T-helper 2 cell treated with Interferon-gamma antibody and Interleukin-4, amounts not matched to agents 5 μg/mL and 100 μg/mL, for 36 hours (primary cell): ENCODE results near the gene SERPINA3.
"Not testable (repeated sequence)": the region's sequence is repeated elsewhere in the genome, so short reads cannot be mapped to it uniquely, and the experiment has no call there.

Experiments
- DNase-seq: peaks from one replicate; pipeline ENCODE4 v3.0.0; 2021; ENCODE audit warnings: low spot score
- H3K27ac Mint-ChIP-seq: one replicate; pipeline ENCODE4 v1.8.0; 2021; ENCODE audit warnings: mild to moderate bottlenecking, mixed read lengths
- H3K27me3 Mint-ChIP-seq: one replicate; pipeline ENCODE4 v1.8.0; 2021; ENCODE audit warnings: low read depth, mixed read lengths
- H3K36me3 Mint-ChIP-seq: one replicate; pipeline ENCODE4 v1.8.0; 2021; ENCODE audit warnings: low read depth, mixed read lengths
- H3K4me1 Mint-ChIP-seq: one replicate; pipeline ENCODE4 v1.8.0; 2021; ENCODE audit warnings: low read depth, mixed read lengths
- H3K4me3 Mint-ChIP-seq: one replicate; pipeline ENCODE4 v1.8.0; 2022; ENCODE audit warnings: mild to moderate bottlenecking, moderate library complexity, mixed read lengths
- H3K9me3 Mint-ChIP-seq: one replicate; pipeline ENCODE4 v1.8.0; 2021; ENCODE audit warnings: mixed read lengths

Gene SERPINA3

GRCh38 chr14:94594441-94594840 lies 17.8 kb upstream of the SERPINA3 start:
- Mint-ChIP-seq H3K36me3 (no peaks in the 10 kb centered on the region), H3K27ac (no peak overlapping the region), H3K4me3 (no peak overlapping the region), H3K27me3 (no peaks in the 10 kb centered on the region), H3K9me3 (no peaks in the 10 kb centered on the region), H3K4me1 (no peaks in the 10 kb centered on the region)
- DNase-seq = no peak

- H3K36me3 Mint-ChIP-seq = no peaks in the 10 kb centered on the region
- no peaks in the 10 kb centered on the region for H3K27me3 Mint-ChIP-seq
- H3K4me3 Mint-ChIP-seq = no peak overlapping the region
- DNase-seq = no peak
- no peaks in the 10 kb centered on the region for H3K4me1 Mint-ChIP-seq
- H3K27ac Mint-ChIP-seq = no peak overlapping the region
- H3K9me3 Mint-ChIP-seq = no peaks in the 10 kb centered on the region
These were observed 16.3 kb upstream of the SERPINA3 start for GRCh38 chr14:94595912-94596311.

GRCh38 chr14:94596361-94596760 lies 15.8 kb upstream of the SERPINA3 start:
- no peak overlapping the region for H3K4me3 Mint-ChIP-seq
- H3K36me3 Mint-ChIP-seq = no peaks in the 10 kb centered on the region
- H3K27ac Mint-ChIP-seq = no peak overlapping the region
- no peaks in the 10 kb centered on the region for H3K27me3 Mint-ChIP-seq
- no peaks in the 10 kb centered on the region for H3K4me1 Mint-ChIP-seq
- no peaks in the 10 kb centered on the region for H3K9me3 Mint-ChIP-seq
- DNase-seq = no peak

- Mint-ChIP-seq H3K36me3 (no peaks in the 10 kb centered on the region), H3K27me3 (no peaks in the 10 kb centered on the region), H3K4me1 (no peaks in the 10 kb centered on the region), H3K9me3 (no peaks in the 10 kb centered on the region), H3K27ac (no peak overlapping the region), H3K4me3 (no peak overlapping the region)
- no peak for DNase-seq
These were observed 14.4 kb upstream of the SERPINA3 start for GRCh38 chr14:94597788-94598187.

- Mint-ChIP-seq H3K27ac (no peak overlapping the region), H3K4me1 (no peaks in the 10 kb centered on the region), H3K27me3 (no peaks in the 10 kb centered on the region), H3K4me3 (no peak overlapping the region), H3K9me3 (no peaks in the 10 kb centered on the region), H3K36me3 (no peaks in the 10 kb centered on the region)
- no peak for DNase-seq
These were observed 13.7 kb upstream of the SERPINA3 start for GRCh38 chr14:94598506-94598815.

GRCh38 chr14:94598816-94599655 lies 13.2 kb upstream of the SERPINA3 start:
- no peak for DNase-seq
- Mint-ChIP-seq H3K36me3 (no peaks in the 10 kb centered on the region), H3K27me3 (no peaks in the 10 kb centered on the region), H3K4me3 (no peak overlapping the region), H3K9me3 (no peaks in the 10 kb centered on the region), H3K27ac (no peak overlapping the region), H3K4me1 (no peaks in the 10 kb centered on the region)

GRCh38 chr14:94599656-94600004 lies 12.6 kb upstream of the SERPINA3 start:
- H3K4me1 Mint-ChIP-seq = no peaks in the 10 kb centered on the region
- no peak for DNase-seq
- no peak overlapping the region for H3K27ac Mint-ChIP-seq
- no peak overlapping the region for H3K4me3 Mint-ChIP-seq
- no peaks in the 10 kb centered on the region for H3K27me3 Mint-ChIP-seq
- H3K9me3 Mint-ChIP-seq = no peaks in the 10 kb centered on the region
- H3K36me3 Mint-ChIP-seq = no peaks in the 10 kb centered on the region

- H3K27ac Mint-ChIP-seq = no peak overlapping the region
- no peaks in the 10 kb centered on the region for H3K4me1 Mint-ChIP-seq
- H3K27me3 Mint-ChIP-seq = peaks cover 1% of the 10 kb centered on the region
- no peaks in the 10 kb centered on the region for H3K9me3 Mint-ChIP-seq
- H3K36me3 Mint-ChIP-seq = no peaks in the 10 kb centered on the region
- H3K4me3 Mint-ChIP-seq = no peak overlapping the region
- DNase-seq = no peak
These were observed 12.0 kb upstream of the SERPINA3 start for GRCh38 chr14:94600148-94600545.

- Mint-ChIP-seq H3K36me3 (no peaks in the 10 kb centered on the region), H3K27ac (no peak overlapping the region)
These were observed 10.3 kb upstream of the SERPINA3 start for GRCh38 chr14:94601884-94602391.

GRCh38 chr14:94602722-94603121 lies 9.5 kb upstream of the SERPINA3 start:
- H3K4me3 Mint-ChIP-seq = no peak overlapping the region

More at GRCh38 chr14:94601884-94602391, 10.3 kb upstream of the SERPINA3 start:
- Mint-ChIP-seq H3K9me3 (no peaks in the 10 kb centered on the region), H3K27me3 (peaks cover 1% of the 10 kb centered on the region), H3K4me1 (no peaks in the 10 kb centered on the region), H3K4me3 (no peak overlapping the region)
- DNase-seq = no peak

GRCh38 chr14:94605361-94605760 lies 6.8 kb upstream of the SERPINA3 start:
- Mint-ChIP-seq H3K36me3 (no peaks in the 10 kb centered on the region), H3K9me3 (no peaks in the 10 kb centered on the region), H3K27me3 (peaks cover 1% of the 10 kb centered on the region), H3K27ac (no peak overlapping the region), H3K4me3 (no peak overlapping the region), H3K4me1 (no peaks in the 10 kb centered on the region)
- DNase-seq = no peak

More at GRCh38 chr14:94602722-94603121, 9.5 kb upstream of the SERPINA3 start:
- Mint-ChIP-seq H3K27ac (no peak overlapping the region), H3K9me3 (no peaks in the 10 kb centered on the region), H3K36me3 (no peaks in the 10 kb centered on the region), H3K27me3 (peaks cover 1% of the 10 kb centered on the region), H3K4me1 (no peaks in the 10 kb centered on the region)
- no peak for DNase-seq

GRCh38 chr14:94608966-94609365 lies 3.2 kb upstream of the SERPINA3 start:
- H3K9me3 Mint-ChIP-seq, DNase-seq, H3K4me3 Mint-ChIP-seq, H3K4me1 Mint-ChIP-seq, H3K36me3 Mint-ChIP-seq, H3K27ac Mint-ChIP-seq, H3K27me3 Mint-ChIP-seq: not testable (repeated sequence)

GRCh38 chr14:94611179-94611578 lies 1.0 kb upstream of the SERPINA3 start:
- Mint-ChIP-seq H3K36me3 (no peaks in the 10 kb centered on the region), H3K27me3 (no peaks in the 10 kb centered on the region), H3K27ac (no peak overlapping the region), H3K4me3 (no peak overlapping the region), H3K4me1 (no peaks in the 10 kb centered on the region), H3K9me3 (no peaks in the 10 kb centered on the region)
- no peak for DNase-seq

GRCh38 chr14:94612580-94613554 lies 676 bp downstream of the SERPINA3 start:
- H3K9me3 Mint-ChIP-seq = peaks cover 15% of the 10 kb centered on the region
- H3K36me3 Mint-ChIP-seq = no peaks in the 10 kb centered on the region
- no peaks in the 10 kb centered on the region for H3K27me3 Mint-ChIP-seq
- no peak overlapping the region for H3K27ac Mint-ChIP-seq
- no peak for DNase-seq
- H3K4me1 Mint-ChIP-seq = no peaks in the 10 kb centered on the region
- H3K4me3 Mint-ChIP-seq = no peak overlapping the region
